Endothelial cell of umbilical vein (primary cell): ENCODE measurements around the gene NOL12.

Experiments
- CTCF ChIP-seq, 2 donors: IDR thresholded peaks; 1 replicate in 1 of 2; 2 replicates in 1 of 2; pipeline ENCODE4 v1.5.1; 2011; ENCODE audit warnings: low read length in 2 of 2, mild to moderate bottlenecking in 2 of 2, moderate library complexity in 2 of 2, control low read depth in 1 of 2, inconsistent platforms in 1 of 2, low read depth in 1 of 2; ENCODE audit not compliant: insufficient read depth in 1 of 2; ENCODE audit errors: extremely low read depth in 1 of 2
- MAX ChIP-seq: IDR thresholded peaks from 2 replicates; pipeline ENCODE4 v1.6.1; 2011; ENCODE audit not compliant: insufficient read depth, insufficient read length
- POLR2A ChIP-seq: IDR thresholded peaks from 2 replicates; pipeline ENCODE4 v1.6.1; 2012; ENCODE audit warnings: low read depth, mild to moderate bottlenecking, control low read depth, low read length

- no peak for TF ChIP-seq CTCF (IDR thresholded peaks at IDR 0.05; ENCODE audit: extremely low read depth in 1 of 2, insufficient read depth in 1 of 2, low read depth in 1 of 2, low read length in 2 of 2)
- no peak for TF ChIP-seq MAX
- TF ChIP-seq POLR2A: no peak
Measured at GRCh38 chr22:37739035-37739434, 52.9 kb downstream of the NOL12 start.
